DOHH2 (cell line): ENCODE measurements around the gene DNAI2.

Experiments used
- EZH2phosphoT487 ChIP-seq: fragments of 200-600 bp; sonication (generic); IDR thresholded peaks from 2 replicates; pipeline ENCODE4 v1.6.1; 2017; ENCODE audit warnings: borderline replicate concordance, mild to moderate bottlenecking, antibody characterized with exemption, low read length, moderate library complexity, mixed read lengths
- TF ChIP-seq, protein P1 (sequence below): fragments of 200-600 bp; sonication (generic); IDR thresholded peaks from one replicate; pipeline ENCODE4 v1.5.1; 2014; ENCODE audit warnings: antibody characterized with exemption, mild to moderate bottlenecking, low read depth, low read length; ENCODE audit not compliant: poor library complexity, severe bottlenecking

DNA sequence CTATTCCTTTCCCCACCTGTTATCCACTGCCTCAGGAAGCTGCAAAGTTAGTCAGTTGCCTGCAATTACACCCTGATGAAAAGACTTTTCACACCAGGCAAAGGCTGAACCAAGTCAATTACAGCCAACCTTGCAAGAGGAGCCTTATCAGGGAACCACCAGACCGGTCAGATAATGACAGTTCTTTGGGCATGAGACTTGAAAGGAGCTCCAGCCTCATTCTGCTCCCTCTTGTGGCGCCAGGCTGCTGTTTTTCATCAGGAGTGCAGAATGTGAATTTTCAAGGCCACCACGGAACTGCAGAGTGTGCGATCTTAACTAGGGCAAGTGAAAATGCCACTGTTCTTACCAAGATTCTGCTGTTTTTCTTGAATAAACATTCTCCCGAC is 22.5 kb downstream of the DNAI2 start:
- TF ChIP-seq, protein P1, sequence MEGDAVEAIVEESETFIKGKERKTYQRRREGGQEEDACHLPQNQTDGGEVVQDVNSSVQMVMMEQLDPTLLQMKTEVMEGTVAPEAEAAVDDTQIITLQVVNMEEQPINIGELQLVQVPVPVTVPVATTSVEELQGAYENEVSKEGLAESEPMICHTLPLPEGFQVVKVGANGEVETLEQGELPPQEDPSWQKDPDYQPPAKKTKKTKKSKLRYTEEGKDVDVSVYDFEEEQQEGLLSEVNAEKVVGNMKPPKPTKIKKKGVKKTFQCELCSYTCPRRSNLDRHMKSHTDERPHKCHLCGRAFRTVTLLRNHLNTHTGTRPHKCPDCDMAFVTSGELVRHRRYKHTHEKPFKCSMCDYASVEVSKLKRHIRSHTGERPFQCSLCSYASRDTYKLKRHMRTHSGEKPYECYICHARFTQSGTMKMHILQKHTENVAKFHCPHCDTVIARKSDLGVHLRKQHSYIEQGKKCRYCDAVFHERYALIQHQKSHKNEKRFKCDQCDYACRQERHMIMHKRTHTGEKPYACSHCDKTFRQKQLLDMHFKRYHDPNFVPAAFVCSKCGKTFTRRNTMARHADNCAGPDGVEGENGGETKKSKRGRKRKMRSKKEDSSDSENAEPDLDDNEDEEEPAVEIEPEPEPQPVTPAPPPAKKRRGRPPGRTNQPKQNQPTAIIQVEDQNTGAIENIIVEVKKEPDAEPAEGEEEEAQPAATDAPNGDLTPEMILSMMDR = peak; percentile 18
- no peak for TF ChIP-seq EZH2phosphoT487
